Panc1 (cell line): ENCODE measurements around the gene DUS1L.

Experiments
- POLR2AphosphoS5 ChIP-seq: IDR thresholded peaks from 2 replicates; pipeline ENCODE4 v1.6.1; 2012; ENCODE audit warnings: mild to moderate bottlenecking, low read depth, low read length, moderate library complexity
- SIN3A ChIP-seq: IDR thresholded peaks from 2 replicates; pipeline ENCODE4 v1.6.1; 2012; ENCODE audit warnings: low read depth, mild to moderate bottlenecking, low read length, moderate library complexity, borderline replicate concordance; ENCODE audit not compliant: insufficient read depth
- TCF7L2 ChIP-seq: IDR thresholded peaks from 2 replicates; pipeline ENCODE4 v1.6.1; 2011; ENCODE audit warnings: mild to moderate bottlenecking, low read depth, low read length, inconsistent platforms
- TF ChIP-seq, protein P1 (sequence below), 2 experiments: IDR thresholded peaks; 2 replicates each; pipeline ENCODE4 v1.6.1; 2011 to 2012; ENCODE audit warnings: low read depth in 2 of 2, control low read depth in 1 of 2, low read length in 1 of 2, mild to moderate bottlenecking in 1 of 2, moderate library complexity in 1 of 2; ENCODE audit not compliant: insufficient read depth in 1 of 2
- TF ChIP-seq, protein P2 (sequence below): fragments of 450-650 bp; IDR thresholded peaks from 2 replicates; pipeline ENCODE4 v1.5.1; 2017; ENCODE audit warnings: mild to moderate bottlenecking

DNA sequence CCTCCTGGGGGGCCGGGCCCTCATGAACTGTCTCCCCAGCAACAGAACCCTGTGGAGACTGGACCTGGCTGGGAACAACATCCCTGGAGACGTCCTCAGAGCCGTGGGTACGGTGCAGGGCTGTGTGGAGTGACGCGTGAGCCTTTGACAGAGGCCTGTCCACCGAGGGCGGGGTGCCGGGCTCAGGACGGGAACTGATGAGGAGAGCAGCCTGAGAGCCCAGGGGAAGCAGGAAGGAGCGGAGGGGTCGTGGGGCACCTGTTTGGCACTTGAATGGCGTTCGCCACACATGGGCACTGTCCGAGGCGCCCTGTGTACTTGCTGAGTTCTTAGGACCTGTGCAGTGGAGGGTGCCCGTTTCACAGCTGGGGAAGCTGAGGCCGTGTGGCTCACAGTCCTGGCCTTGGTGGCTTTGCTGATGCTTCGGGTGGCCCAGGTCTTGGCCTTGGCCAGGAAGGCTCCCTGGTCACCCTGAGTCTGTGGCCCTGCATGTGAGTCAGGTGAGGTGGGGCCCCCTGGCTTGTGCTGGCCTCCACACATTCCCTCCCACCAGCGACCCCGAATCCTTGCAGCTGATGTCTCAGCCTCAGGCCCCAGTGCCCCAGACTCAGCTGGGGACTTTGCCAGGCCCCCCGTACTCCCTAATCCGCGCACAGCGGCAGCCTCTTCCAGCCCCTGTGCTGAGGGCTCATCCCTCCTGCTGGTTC, 40.0 kb downstream of the DUS1L start:
- TF ChIP-seq, protein P1, sequence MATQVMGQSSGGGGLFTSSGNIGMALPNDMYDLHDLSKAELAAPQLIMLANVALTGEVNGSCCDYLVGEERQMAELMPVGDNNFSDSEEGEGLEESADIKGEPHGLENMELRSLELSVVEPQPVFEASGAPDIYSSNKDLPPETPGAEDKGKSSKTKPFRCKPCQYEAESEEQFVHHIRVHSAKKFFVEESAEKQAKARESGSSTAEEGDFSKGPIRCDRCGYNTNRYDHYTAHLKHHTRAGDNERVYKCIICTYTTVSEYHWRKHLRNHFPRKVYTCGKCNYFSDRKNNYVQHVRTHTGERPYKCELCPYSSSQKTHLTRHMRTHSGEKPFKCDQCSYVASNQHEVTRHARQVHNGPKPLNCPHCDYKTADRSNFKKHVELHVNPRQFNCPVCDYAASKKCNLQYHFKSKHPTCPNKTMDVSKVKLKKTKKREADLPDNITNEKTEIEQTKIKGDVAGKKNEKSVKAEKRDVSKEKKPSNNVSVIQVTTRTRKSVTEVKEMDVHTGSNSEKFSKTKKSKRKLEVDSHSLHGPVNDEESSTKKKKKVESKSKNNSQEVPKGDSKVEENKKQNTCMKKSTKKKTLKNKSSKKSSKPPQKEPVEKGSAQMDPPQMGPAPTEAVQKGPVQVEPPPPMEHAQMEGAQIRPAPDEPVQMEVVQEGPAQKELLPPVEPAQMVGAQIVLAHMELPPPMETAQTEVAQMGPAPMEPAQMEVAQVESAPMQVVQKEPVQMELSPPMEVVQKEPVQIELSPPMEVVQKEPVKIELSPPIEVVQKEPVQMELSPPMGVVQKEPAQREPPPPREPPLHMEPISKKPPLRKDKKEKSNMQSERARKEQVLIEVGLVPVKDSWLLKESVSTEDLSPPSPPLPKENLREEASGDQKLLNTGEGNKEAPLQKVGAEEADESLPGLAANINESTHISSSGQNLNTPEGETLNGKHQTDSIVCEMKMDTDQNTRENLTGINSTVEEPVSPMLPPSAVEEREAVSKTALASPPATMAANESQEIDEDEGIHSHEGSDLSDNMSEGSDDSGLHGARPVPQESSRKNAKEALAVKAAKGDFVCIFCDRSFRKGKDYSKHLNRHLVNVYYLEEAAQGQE (IDR thresholded peaks at IDR 0.05; ENCODE audit: insufficient read depth in 1 of 2, low read depth in 2 of 2, low read length in 1 of 2), result no peak
- TF ChIP-seq, protein P2, sequence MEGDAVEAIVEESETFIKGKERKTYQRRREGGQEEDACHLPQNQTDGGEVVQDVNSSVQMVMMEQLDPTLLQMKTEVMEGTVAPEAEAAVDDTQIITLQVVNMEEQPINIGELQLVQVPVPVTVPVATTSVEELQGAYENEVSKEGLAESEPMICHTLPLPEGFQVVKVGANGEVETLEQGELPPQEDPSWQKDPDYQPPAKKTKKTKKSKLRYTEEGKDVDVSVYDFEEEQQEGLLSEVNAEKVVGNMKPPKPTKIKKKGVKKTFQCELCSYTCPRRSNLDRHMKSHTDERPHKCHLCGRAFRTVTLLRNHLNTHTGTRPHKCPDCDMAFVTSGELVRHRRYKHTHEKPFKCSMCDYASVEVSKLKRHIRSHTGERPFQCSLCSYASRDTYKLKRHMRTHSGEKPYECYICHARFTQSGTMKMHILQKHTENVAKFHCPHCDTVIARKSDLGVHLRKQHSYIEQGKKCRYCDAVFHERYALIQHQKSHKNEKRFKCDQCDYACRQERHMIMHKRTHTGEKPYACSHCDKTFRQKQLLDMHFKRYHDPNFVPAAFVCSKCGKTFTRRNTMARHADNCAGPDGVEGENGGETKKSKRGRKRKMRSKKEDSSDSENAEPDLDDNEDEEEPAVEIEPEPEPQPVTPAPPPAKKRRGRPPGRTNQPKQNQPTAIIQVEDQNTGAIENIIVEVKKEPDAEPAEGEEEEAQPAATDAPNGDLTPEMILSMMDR, result no peak
- TF ChIP-seq POLR2AphosphoS5 (no peak), SIN3A (no peak), TCF7L2 (no peak)
